PC-3 (cell line): ENCODE data around the gene CAMTA1. TPM values are rescaled to one million over a fixed set of nuclear protein-coding genes. Genes with fewer than 3 reads are reported as not detected.

Experiments used
- ATAC-seq: fragments of 200-7000 bp; cut with Tn5 transposase; 2 replicates; pipeline ENCODE4 v1.9.1; 2020; ENCODE audit warnings: mild to moderate bottlenecking, moderate library complexity
- BruUV-seq: library from RNA; stranded (reverse); fragments of 400-500 nt; replicated peaks from 2 replicates; lab custom pipeline; 2021; lab: Mats Ljungman, UMichigan
- CTCF ChIA-PET: fragments of 300-600 bp; sonication (Branson Sonifier 250); formaldehyde crosslinking; loops from one replicate; lab custom pipeline; 2022; ENCODE audit warnings: antibody characterized with exemption; lab: Charles Lee
- POLR2A ChIA-PET: fragments of 300-600 bp; sonication (Branson Sonifier 250); formaldehyde crosslinking; loops from one replicate; lab custom pipeline; 2022; ENCODE audit warnings: antibody characterized with exemption; ENCODE audit not compliant: unreplicated experiment; lab: Charles Lee
- DNase-seq: peaks from one replicate; pipeline ENCODE4 v3.0.0-alpha.2; 2015
- H2AFZ ChIP-seq: fragments of 300-600 bp; sonication (generic); 2 replicates; pipeline ENCODE4 v1.6.0; 2016; ENCODE audit warnings: antibody characterized with exemption, low read length
- H3F3A ChIP-seq: fragments of 300-600 bp; sonication (generic); one replicate; pipeline ENCODE4 v1.6.0; 2017; ENCODE audit warnings: antibody characterized with exemption, low read length, control low read depth, mild to moderate bottlenecking; ENCODE audit not compliant: unreplicated experiment
- H3K27ac ChIP-seq: fragments of 300-600 bp; sonication (generic); 2 replicates; pipeline ENCODE4 v1.5.1; 2016; ENCODE audit warnings: mild to moderate bottlenecking, low read length
- H3K27me3 ChIP-seq: fragments of 300-600 bp; sonication (generic); 2 replicates; pipeline ENCODE4 v1.6.1; 2016; ENCODE audit warnings: low read length, mixed read lengths
- H3K36me3 ChIP-seq: fragments of 300-600 bp; sonication (generic); 2 replicates; pipeline ENCODE4 v1.6.1; 2016; ENCODE audit warnings: low read depth, mixed run types, low read length, mixed read lengths
- H3K4me1 ChIP-seq: fragments of 300-600 bp; sonication (generic); 2 replicates; pipeline ENCODE4 v1.5.1; 2016; ENCODE audit warnings: low read length; ENCODE audit not compliant: insufficient read depth
- H3K4me2 ChIP-seq: fragments of 300-600 bp; sonication (generic); 2 replicates; pipeline ENCODE4 v1.6.0; 2016; ENCODE audit warnings: low read length
- H3K4me3 ChIP-seq: fragments of 300-600 bp; sonication (generic); 2 replicates; pipeline ENCODE4 v1.5.1; 2016; ENCODE audit warnings: mild to moderate bottlenecking, low read length, mixed read lengths
- H3K79me2 ChIP-seq: fragments of 300-600 bp; sonication (generic); 2 replicates; pipeline ENCODE4 v1.6.1; 2017; ENCODE audit warnings: low read length, mixed read lengths
- H3K9ac ChIP-seq: fragments of 300-600 bp; sonication (generic); 2 replicates; pipeline ENCODE4 v1.6.0; 2016; ENCODE audit warnings: mild to moderate bottlenecking, low read length
- H3K9me2 ChIP-seq: fragments of 300-600 bp; sonication (generic); replicated peaks from 2 replicates; pipeline ENCODE4 v1.6.1; 2016; ENCODE audit warnings: mixed run types, low read length, mixed read lengths
- H3K9me3 ChIP-seq: fragments of 300-600 bp; sonication (generic); 2 replicates; pipeline ENCODE4 v1.6.1; 2016; ENCODE audit warnings: low read length, mixed read lengths
- H4K20me1 ChIP-seq: fragments of 300-600 bp; sonication (generic); 2 replicates; pipeline ENCODE4 v1.6.1; 2016; ENCODE audit warnings: low read length, mixed read lengths
- EZH2 ChIP-seq: fragments of 300-600 bp; sonication (generic); IDR thresholded peaks from one replicate; pipeline ENCODE4 v1.6.1; 2017; ENCODE audit warnings: antibody characterized with exemption, mild to moderate bottlenecking, low read length; ENCODE audit not compliant: unreplicated experiment
- EZH2phosphoT487 ChIP-seq: fragments of 300-600 bp; sonication (generic); IDR thresholded peaks from 2 replicates; pipeline ENCODE4 v1.6.1; 2018; ENCODE audit warnings: mild to moderate bottlenecking, antibody characterized with exemption, low read length, borderline replicate concordance
- intact Hi-C: fragments of 100-400 bp; cut with micrococcal nuclease; formaldehyde crosslinking; loops from 2 replicates; pipeline ENCODE4 v1.9.0; 2023
- total RNA-seq: library from RNA; depleted of rRNA; stranded (reverse); fragments of >200 nt; gene quantifications from 2 replicates; pipeline ENCODE4 v1.2.3, GENCODE V29; 2014
- TF ChIP-seq, protein P1 (sequence below): fragments of 300-600 bp; sonication (generic); conservative IDR thresholded peaks from 2 replicates; pipeline ENCODE4 v1.5.1; 2017; ENCODE audit warnings: antibody characterized with exemption, low read depth, mild to moderate bottlenecking, low read length

CAMTA1 gene
- total RNA-seq, 1 experiment from 2014 or later = 40.8 TPM

GRCh38 chr1:7224644-7225043 lies 439.4 kb downstream of the CAMTA1 start:
- peak; percentile 5 for DNase-seq
- intact Hi-C loops = loop anchor here (10.0 kb wide), 1 partner anchor 180 kb away; no protein-coding TSS in a partner anchor
- no peaks in the 10 kb centered on the region for H3F3A ChIP-seq

GRCh38 chr1:7225711-7226505 lies 440.7 kb downstream of the CAMTA1 start:
- no peaks in the 10 kb centered on the region for H3K36me3 ChIP-seq
- H3K9ac ChIP-seq = no peak overlapping the region
- TF ChIP-seq EZH2phosphoT487 (no peak), EZH2 (no peak)
- TF ChIP-seq, protein P1, sequence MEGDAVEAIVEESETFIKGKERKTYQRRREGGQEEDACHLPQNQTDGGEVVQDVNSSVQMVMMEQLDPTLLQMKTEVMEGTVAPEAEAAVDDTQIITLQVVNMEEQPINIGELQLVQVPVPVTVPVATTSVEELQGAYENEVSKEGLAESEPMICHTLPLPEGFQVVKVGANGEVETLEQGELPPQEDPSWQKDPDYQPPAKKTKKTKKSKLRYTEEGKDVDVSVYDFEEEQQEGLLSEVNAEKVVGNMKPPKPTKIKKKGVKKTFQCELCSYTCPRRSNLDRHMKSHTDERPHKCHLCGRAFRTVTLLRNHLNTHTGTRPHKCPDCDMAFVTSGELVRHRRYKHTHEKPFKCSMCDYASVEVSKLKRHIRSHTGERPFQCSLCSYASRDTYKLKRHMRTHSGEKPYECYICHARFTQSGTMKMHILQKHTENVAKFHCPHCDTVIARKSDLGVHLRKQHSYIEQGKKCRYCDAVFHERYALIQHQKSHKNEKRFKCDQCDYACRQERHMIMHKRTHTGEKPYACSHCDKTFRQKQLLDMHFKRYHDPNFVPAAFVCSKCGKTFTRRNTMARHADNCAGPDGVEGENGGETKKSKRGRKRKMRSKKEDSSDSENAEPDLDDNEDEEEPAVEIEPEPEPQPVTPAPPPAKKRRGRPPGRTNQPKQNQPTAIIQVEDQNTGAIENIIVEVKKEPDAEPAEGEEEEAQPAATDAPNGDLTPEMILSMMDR = no peak
- ATAC-seq (no peak), DNase-seq (no peak)
- no peak overlapping the region for H3K4me3 ChIP-seq
- no TSS peak for BruUV-seq
- H3K9me2 ChIP-seq = no peaks in the 10 kb centered on the region
- no peak overlapping the region for H3K4me2 ChIP-seq
- H3K27ac ChIP-seq = no peak overlapping the region
- H4K20me1 ChIP-seq = no peaks in the 10 kb centered on the region
- intact Hi-C loops = loop anchor here (10.0 kb wide), 1 partner anchor 179 kb away; no protein-coding TSS in a partner anchor
- no peak overlapping the region for H2AFZ ChIP-seq
- H3F3A ChIP-seq = no peaks in the 10 kb centered on the region
- no peaks in the 10 kb centered on the region for H3K27me3 ChIP-seq
- CTCF ChIA-PET = no interaction called here
- no peaks in the 10 kb centered on the region for H3K79me2 ChIP-seq
- H3K9me3 ChIP-seq = no peaks in the 10 kb centered on the region
- POLR2A ChIA-PET = no interaction called here
- peaks cover 14% of the 10 kb centered on the region for H3K4me1 ChIP-seq

More at GRCh38 chr1:7224644-7225043, 439.4 kb downstream of the CAMTA1 start:
- no peaks in the 10 kb centered on the region for H3K9me3 ChIP-seq
- H3K9me2 ChIP-seq = no peaks in the 10 kb centered on the region
- H3K79me2 ChIP-seq = no peaks in the 10 kb centered on the region
- no peak overlapping the region for H2AFZ ChIP-seq
- no peaks in the 10 kb centered on the region for H3K36me3 ChIP-seq
- no peaks in the 10 kb centered on the region for H3K27me3 ChIP-seq
- no TSS peak for BruUV-seq
- peaks cover 14% of the 10 kb centered on the region for H3K4me1 ChIP-seq
- no peak overlapping the region for H3K4me2 ChIP-seq
- no peak for TF ChIP-seq EZH2phosphoT487
- TF ChIP-seq EZH2 = no peak
- TF ChIP-seq, protein P1 = peak; percentile 25; the same call in 1 of the 2 replicates
- H4K20me1 ChIP-seq = no peaks in the 10 kb centered on the region
- H3K27ac ChIP-seq = no peak overlapping the region
- ATAC-seq = no peak
- ChIA-PET CTCF (no interaction called here), POLR2A (no interaction called here)
- no peak overlapping the region for H3K4me3 ChIP-seq
- no peak overlapping the region for H3K9ac ChIP-seq

GRCh38 chr1:7227654-7228053 lies 442.4 kb downstream of the CAMTA1 start:
- Histone ChIP-seq H3K9me3 (no peaks in the 10 kb centered on the region), H3K36me3 (no peaks in the 10 kb centered on the region), H3K4me2 (no peak overlapping the region), H3F3A (no peaks in the 10 kb centered on the region), H4K20me1 (no peaks in the 10 kb centered on the region), H2AFZ (no peak overlapping the region), H3K79me2 (no peaks in the 10 kb centered on the region), H3K4me1 (peaks cover 14% of the 10 kb centered on the region), H3K9me2 (no peaks in the 10 kb centered on the region), H3K4me3 (no peak overlapping the region), H3K27me3 (no peaks in the 10 kb centered on the region), H3K9ac (no peak overlapping the region), H3K27ac (no peak overlapping the region)
- intact Hi-C loops = loop anchor here (10.0 kb wide), 1 partner anchor 177 kb away; no protein-coding TSS in a partner anchor
- CTCF ChIA-PET = no interaction called here
- no TSS peak for BruUV-seq
- ATAC-seq = no peak
- POLR2A ChIA-PET = no interaction called here
- TF ChIP-seq EZH2phosphoT487 (no peak), EZH2 (no peak)
- TF ChIP-seq, protein P1 = no peak
- no peak for DNase-seq
